Suprapubic skin (tissue), 4 donors: ENCODE data around the gene KCNT1.

ENCODE experiments used
- CTCF ChIP-seq, 2 donors: fragments of 200-600 bp in 1 of 2; fragments of 450-650 bp in 1 of 2; sonication (generic) in 1 of 2; IDR thresholded peaks; one replicate each; pipeline ENCODE4 v1.5.1; 2016 to 2019; ENCODE audit warnings: antibody characterized with exemption in 2 of 2, mild to moderate bottlenecking in 1 of 2, moderate library complexity in 1 of 2
- POLR2A ChIP-seq, 2 donors: fragments of 450-650 bp; IDR thresholded peaks; one replicate each; pipeline ENCODE4 v1.6.1; 2017; ENCODE audit warnings: antibody characterized with exemption in 2 of 2, mild to moderate bottlenecking in 2 of 2, moderate library complexity in 2 of 2
- POLR2AphosphoS5 ChIP-seq, 3 donors: sonication (generic); formaldehyde crosslinking; IDR thresholded peaks; one replicate each; pipeline ENCODE4 v1.6.1; 2017; ENCODE audit warnings: antibody characterized with exemption in 3 of 3

- TF ChIP-seq POLR2AphosphoS5 (IDR thresholded peaks at IDR 0.05) (no peak), CTCF (IDR thresholded peaks at IDR 0.05) (no peak), POLR2A (IDR thresholded peaks at IDR 0.05) (no peak)
Observed at GRCh38 chr9:135727257-135727875, 25.4 kb downstream of the KCNT1 start.
